H1 (cell line): ENCODE measurements around the gene OVCA2. TPM values are rescaled to one million over a fixed set of nuclear protein-coding genes. Genes with fewer than 3 reads are reported as not detected.

ENCODE experiments used
- ATF2 ChIP-seq: IDR thresholded peaks from 2 replicates; pipeline ENCODE4 v1.6.1; 2012; ENCODE audit warnings: low read length, inconsistent platforms
- ATF3 ChIP-seq: IDR thresholded peaks from 2 replicates; pipeline ENCODE4 v1.6.1; 2011; ENCODE audit warnings: low read depth, mild to moderate bottlenecking, low read length; ENCODE audit not compliant: insufficient read depth
- CEBPB ChIP-seq: IDR thresholded peaks from 2 replicates; pipeline ENCODE4 v1.6.1; 2012; ENCODE audit warnings: low read depth, low read length
- JUN ChIP-seq: IDR thresholded peaks from 2 replicates; pipeline ENCODE4 v1.6.1; 2011; ENCODE audit warnings: low read depth, mild to moderate bottlenecking, improper control_type of control experiment, low read length
- KDM1A ChIP-seq: fragments of 200-600, 300-600 bp; sonication (generic); IDR thresholded peaks from 2 replicates; pipeline ENCODE4 v1.7.1; 2016; ENCODE audit warnings: mild to moderate bottlenecking, low read length, borderline replicate concordance
- polyA plus RNA-seq, 7 experiments: library from polyadenylated mRNA; depleted of rRNA in 3 of 7; stranded (reverse) in 5 of 7; unstranded in 2 of 7; fragments of >200 nt in 5 of 7; fragments of 200-250 nt in 2 of 7; gene quantifications; 1 replicate in 5 of 7; 2 replicates in 1 of 7; 4 replicates in 1 of 7; pipeline versions ENCODE4 v1.2.1 to v1.2.3, GENCODE V29; 2011 to 2013; ENCODE audit warnings: missing spikeins in 2 of 7, mixed read lengths in 2 of 7
- total RNA-seq: library from RNA; stranded (reverse); fragmentation: NEBNext Ultra II Directional; extraction: Animal tissue kit (Norgen Biotek cat#: 25700); gene quantifications from 2 replicates; pipeline ENCODE4 v1.2.1, GENCODE V29; 2021

OVCA2 gene
- total and polyA plus RNA-seq, 2 of the 8 experiments (the other 6 are each of a cell fraction or from before 2014, with no cell fraction given), result 15.3 to 37.0 TPM

GRCh38 chr17:2018716-2019510, 22.9 kb upstream of the OVCA2 start (continued):
- TF ChIP-seq CEBPB, result no peak
- TF ChIP-seq ATF3, result no peak
- no peak for TF ChIP-seq ATF2
- TF ChIP-seq KDM1A, result no peak
- TF ChIP-seq JUN, result no peak
- TF ChIP-seq, all 59 proteins: peak for 0
